Gastrocnemius medialis (tissue), 4 donors: ENCODE data around the gene COL4A4. TPM values are rescaled to one million over a fixed set of nuclear protein-coding genes. Genes with fewer than 3 reads are reported as not detected.

ENCODE experiments used
- ATAC-seq, 2 donors: fragments of 150-250 bp; one replicate each; pipeline ENCODE4 v1.9.1; 2016
- DNase-seq, 2 donors: peaks; one replicate each; pipeline ENCODE4 v3.0.0-alpha.2; 2019
- H3K27ac ChIP-seq, 4 donors: fragments of 200-600 bp; sonication (generic); 1 replicate in 1 of 4; 2 replicates in 3 of 4; pipeline ENCODE4 v1.5.1; 2016 to 2018; ENCODE audit warnings: mild to moderate bottlenecking in 2 of 4, moderate library complexity in 1 of 4
- H3K27me3 ChIP-seq, 3 donors: fragments of 200-600 bp; sonication (generic) in 2 of 3; 1 replicate in 1 of 3; 2 replicates in 2 of 3; pipeline versions ENCODE4 v1.5.1 to v1.6.0; 2016 to 2019; ENCODE audit warnings: mild to moderate bottlenecking in 1 of 3, moderate library complexity in 1 of 3
- H3K36me3 ChIP-seq, 2 donors: fragments of 200-600 bp; sonication (generic) in 1 of 2; one replicate each; pipeline ENCODE4 v1.5.1; 2017 to 2018
- H3K4me1 ChIP-seq, 2 donors: fragments of 200-600 bp; sonication (generic) in 1 of 2; one replicate each; pipeline ENCODE4 v1.5.1; 2016 to 2017; ENCODE audit warnings: mild to moderate bottlenecking in 2 of 2
- H3K4me3 ChIP-seq, 4 donors: fragments of 200-600 bp; sonication (generic) in 3 of 4; 1 replicate in 1 of 4; 2 replicates in 3 of 4; pipeline ENCODE4 v1.5.1; 2016 to 2019; ENCODE audit warnings: mild to moderate bottlenecking in 2 of 4
- H3K9me3 ChIP-seq, 3 donors: fragments of 200-600 bp; sonication (generic) in 2 of 3; 1 replicate in 1 of 3; 2 replicates in 2 of 3; pipeline ENCODE4 v1.5.1; 2016 to 2019
- POLR2A ChIP-seq, 2 donors: fragments of 450-650 bp; IDR thresholded peaks; one replicate each; pipeline ENCODE4 v1.6.1; 2017; ENCODE audit warnings: antibody characterized with exemption in 2 of 2, mild to moderate bottlenecking in 2 of 2, moderate library complexity in 2 of 2
- in situ Hi-C, 4 donors: fragments of 200-750 bp; cut with MboI; loops; one replicate each; pipeline versions ENCODE4 v1.15.0 to v1.8.0; 2017; ENCODE audit warnings: low sequenced_read_pairs in 4 of 4
- intact Hi-C: fragments of 100-400 bp; cut with DNase I; formaldehyde crosslinking; loops from one replicate; pipeline ENCODE4 v1.15.1; 2023; ENCODE audit warnings: low total_unique reads
- total RNA-seq, 4 donors: library from RNA; depleted of rRNA; stranded (reverse); fragments of >200 nt; gene quantifications; one replicate each; pipeline versions ENCODE4 v1.1.0 to v1.2.3, GENCODE V29; 2016
- TF ChIP-seq, protein P1 (sequence below), 5 experiments: fragments of 450-650 bp in 3 of 5; fragments of 200-600 bp in 2 of 5; sonication (generic) in 2 of 5; IDR thresholded peaks in 4 of 5; conservative IDR thresholded peaks in 1 of 5; 1 replicate in 4 of 5; 2 replicates in 1 of 5; pipeline ENCODE4 v1.5.1; 2016 to 2019; ENCODE audit warnings: antibody characterized with exemption in 5 of 5, mild to moderate bottlenecking in 3 of 5, moderate library complexity in 3 of 5

The COL4A4 gene
- total RNA-seq, 4 donors from 2014 or later = 2.0 to 11.4 (median 5.7) TPM

GRCh38 chr2:227118353-227118752 is 45.7 kb downstream of the COL4A4 start:
- TF ChIP-seq POLR2A (IDR thresholded peaks at IDR 0.05) = no peak
- TF ChIP-seq, protein P1, sequence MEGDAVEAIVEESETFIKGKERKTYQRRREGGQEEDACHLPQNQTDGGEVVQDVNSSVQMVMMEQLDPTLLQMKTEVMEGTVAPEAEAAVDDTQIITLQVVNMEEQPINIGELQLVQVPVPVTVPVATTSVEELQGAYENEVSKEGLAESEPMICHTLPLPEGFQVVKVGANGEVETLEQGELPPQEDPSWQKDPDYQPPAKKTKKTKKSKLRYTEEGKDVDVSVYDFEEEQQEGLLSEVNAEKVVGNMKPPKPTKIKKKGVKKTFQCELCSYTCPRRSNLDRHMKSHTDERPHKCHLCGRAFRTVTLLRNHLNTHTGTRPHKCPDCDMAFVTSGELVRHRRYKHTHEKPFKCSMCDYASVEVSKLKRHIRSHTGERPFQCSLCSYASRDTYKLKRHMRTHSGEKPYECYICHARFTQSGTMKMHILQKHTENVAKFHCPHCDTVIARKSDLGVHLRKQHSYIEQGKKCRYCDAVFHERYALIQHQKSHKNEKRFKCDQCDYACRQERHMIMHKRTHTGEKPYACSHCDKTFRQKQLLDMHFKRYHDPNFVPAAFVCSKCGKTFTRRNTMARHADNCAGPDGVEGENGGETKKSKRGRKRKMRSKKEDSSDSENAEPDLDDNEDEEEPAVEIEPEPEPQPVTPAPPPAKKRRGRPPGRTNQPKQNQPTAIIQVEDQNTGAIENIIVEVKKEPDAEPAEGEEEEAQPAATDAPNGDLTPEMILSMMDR (IDR thresholded peaks at IDR 0.05 in 4 of 5, conservative IDR thresholded peaks at IDR 0.05 in 1 of 5) = no peak
- ATAC-seq (no peak), DNase-seq (no peak)
- in situ Hi-C loops = no loop called here
- peaks cover 4 to 36% of the 10 kb centered on the region in 2 donors for H3K36me3 ChIP-seq
- no peaks in the 10 kb centered on the region for H3K27me3 ChIP-seq
- no peak overlapping the region for H3K27ac ChIP-seq
- intact Hi-C loops = no loop called here
- H3K9me3 ChIP-seq = no peaks in the 10 kb centered on the region
- H3K4me3 ChIP-seq = no peak overlapping the region
- no peaks in the 10 kb centered on the region for H3K4me1 ChIP-seq

GRCh38 chr2:227117852-227118251 is 46.2 kb downstream of the COL4A4 start:
- H3K27ac ChIP-seq = no peak overlapping the region
- intact Hi-C loops = no loop called here
- ATAC-seq (no peak), DNase-seq (no peak)
- in situ Hi-C loops = no loop called here
- no peak for TF ChIP-seq POLR2A (IDR thresholded peaks at IDR 0.05)
- TF ChIP-seq, protein P1 (IDR thresholded peaks at IDR 0.05 in 4 of 5, conservative IDR thresholded peaks at IDR 0.05 in 1 of 5) = no peak
- H3K9me3 ChIP-seq = no peaks in the 10 kb centered on the region
- H3K4me3 ChIP-seq = no peak overlapping the region
- H3K4me1 ChIP-seq = no peaks in the 10 kb centered on the region
- H3K27me3 ChIP-seq = no peaks in the 10 kb centered on the region
- H3K36me3 ChIP-seq = peaks cover 4 to 41% of the 10 kb centered on the region in 2 donors

GRCh38 chr2:227117027-227117426 is 47.0 kb downstream of the COL4A4 start:
- intact Hi-C loops (no loop called here), in situ Hi-C loops (no loop called here)
- ATAC-seq = no peak
- Histone ChIP-seq H3K27ac (no peak overlapping the region), H3K36me3 (peaks cover 4 to 48% of the 10 kb centered on the region in 2 donors), H3K27me3 (no peaks in the 10 kb centered on the region), H3K4me3 (no peak overlapping the region), H3K4me1 (no peaks in the 10 kb centered on the region), H3K9me3 (no peaks in the 10 kb centered on the region)
- no peak for DNase-seq
- no peak for TF ChIP-seq POLR2A (IDR thresholded peaks at IDR 0.05)
- TF ChIP-seq, protein P1 (IDR thresholded peaks at IDR 0.05 in 4 of 5, conservative IDR thresholded peaks at IDR 0.05 in 1 of 5) = no peak

DNA sequence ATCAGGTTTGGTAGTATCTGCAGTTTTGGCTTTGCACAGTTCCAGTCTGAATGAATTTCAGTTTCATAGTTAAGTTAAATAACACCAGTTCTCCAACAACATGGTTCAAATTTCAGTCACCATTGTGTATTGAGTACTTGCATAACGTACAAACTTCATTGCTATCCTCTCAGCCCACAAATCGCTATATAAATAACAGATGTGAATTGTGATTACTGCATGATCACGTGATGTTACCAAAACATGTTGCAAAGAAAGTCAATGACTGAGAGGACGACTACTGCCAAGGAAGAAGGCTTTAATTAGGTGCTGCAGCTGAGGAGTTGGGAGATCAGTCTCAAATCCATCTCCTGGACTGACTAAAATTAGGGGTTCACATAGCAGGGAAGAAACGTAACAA is 48.2 kb downstream of the COL4A4 start:
- no peak for ATAC-seq
- H3K4me1 ChIP-seq = no peaks in the 10 kb centered on the region
- intact Hi-C loops = no loop called here
- no peaks in the 10 kb centered on the region for H3K27me3 ChIP-seq
- no peaks in the 10 kb centered on the region for H3K9me3 ChIP-seq
- H3K4me3 ChIP-seq = no peak overlapping the region
- DNase-seq = no peak
- in situ Hi-C loops = no loop called here
- peaks cover 4 to 59% of the 10 kb centered on the region in 2 donors for H3K36me3 ChIP-seq
- H3K27ac ChIP-seq = no peak overlapping the region
- TF ChIP-seq, protein P1 (IDR thresholded peaks at IDR 0.05 in 4 of 5, conservative IDR thresholded peaks at IDR 0.05 in 1 of 5) = no peak
- TF ChIP-seq POLR2A (IDR thresholded peaks at IDR 0.05) = no peak
